Measurements from ENCODE around the gene LSAMP.

GRCh38 chr3:116391296-116392201, 53.7 kb downstream of the LSAMP start:
- TF ChIP-seq, protein P1, sequence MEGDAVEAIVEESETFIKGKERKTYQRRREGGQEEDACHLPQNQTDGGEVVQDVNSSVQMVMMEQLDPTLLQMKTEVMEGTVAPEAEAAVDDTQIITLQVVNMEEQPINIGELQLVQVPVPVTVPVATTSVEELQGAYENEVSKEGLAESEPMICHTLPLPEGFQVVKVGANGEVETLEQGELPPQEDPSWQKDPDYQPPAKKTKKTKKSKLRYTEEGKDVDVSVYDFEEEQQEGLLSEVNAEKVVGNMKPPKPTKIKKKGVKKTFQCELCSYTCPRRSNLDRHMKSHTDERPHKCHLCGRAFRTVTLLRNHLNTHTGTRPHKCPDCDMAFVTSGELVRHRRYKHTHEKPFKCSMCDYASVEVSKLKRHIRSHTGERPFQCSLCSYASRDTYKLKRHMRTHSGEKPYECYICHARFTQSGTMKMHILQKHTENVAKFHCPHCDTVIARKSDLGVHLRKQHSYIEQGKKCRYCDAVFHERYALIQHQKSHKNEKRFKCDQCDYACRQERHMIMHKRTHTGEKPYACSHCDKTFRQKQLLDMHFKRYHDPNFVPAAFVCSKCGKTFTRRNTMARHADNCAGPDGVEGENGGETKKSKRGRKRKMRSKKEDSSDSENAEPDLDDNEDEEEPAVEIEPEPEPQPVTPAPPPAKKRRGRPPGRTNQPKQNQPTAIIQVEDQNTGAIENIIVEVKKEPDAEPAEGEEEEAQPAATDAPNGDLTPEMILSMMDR (conservative IDR thresholded peaks at IDR 0.05; ENCODE audit: low read depth, low read length): no peak
- no peak for TF ChIP-seq POLR2A (IDR thresholded peaks at IDR 0.05; ENCODE audit: low read depth, low read length)
- TF ChIP-seq, protein P2, sequence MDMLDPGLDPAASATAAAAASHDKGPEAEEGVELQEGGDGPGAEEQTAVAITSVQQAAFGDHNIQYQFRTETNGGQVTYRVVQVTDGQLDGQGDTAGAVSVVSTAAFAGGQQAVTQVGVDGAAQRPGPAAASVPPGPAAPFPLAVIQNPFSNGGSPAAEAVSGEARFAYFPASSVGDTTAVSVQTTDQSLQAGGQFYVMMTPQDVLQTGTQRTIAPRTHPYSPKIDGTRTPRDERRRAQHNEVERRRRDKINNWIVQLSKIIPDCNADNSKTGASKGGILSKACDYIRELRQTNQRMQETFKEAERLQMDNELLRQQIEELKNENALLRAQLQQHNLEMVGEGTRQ (IDR thresholded peaks at IDR 0.05; ENCODE audit: low read depth, low read length): no peak
- no peak for TF ChIP-seq RAD21 (IDR thresholded peaks at IDR 0.05; ENCODE audit: low read length)
- no peak for TF ChIP-seq RCOR1 (IDR thresholded peaks at IDR 0.05; ENCODE audit: insufficient replicate concordance, low read length)
- no peak for TF ChIP-seq BHLHE40 (IDR thresholded peaks at IDR 0.05; ENCODE audit: low read depth, low read length)
- no peak for TF ChIP-seq SMC3 (IDR thresholded peaks at IDR 0.05; ENCODE audit: low read depth, low read length)
